Panc1 (cell line): ENCODE results near the gene SDCBP2. TPM values are rescaled to one million over a fixed set of nuclear protein-coding genes. Genes with fewer than 3 reads are reported as not detected.

Experiments
- ATAC-seq: fragments of 200-7000 bp; cut with Tn5 transposase; 2 replicates; pipeline ENCODE4 v1.9.1; 2020; ENCODE audit warnings: mild to moderate bottlenecking, moderate library complexity
- BruUV-seq: library from RNA; stranded (reverse); fragments of 400-500 nt; replicated peaks from 2 replicates; lab custom pipeline; 2021; lab: Mats Ljungman, UMichigan
- CTCF ChIA-PET: fragments of 300-600 bp; sonication (Branson Sonifier 250); formaldehyde crosslinking; loops from one replicate; lab custom pipeline; 2022; ENCODE audit warnings: antibody characterized with exemption; lab: Charles Lee
- POLR2A ChIA-PET: fragments of 300-600 bp; sonication (Branson Sonifier 250); formaldehyde crosslinking; loops from one replicate; lab custom pipeline; 2022; ENCODE audit warnings: antibody characterized with exemption; lab: Charles Lee
- DNase-seq: peaks from one replicate; pipeline ENCODE4 v3.0.0-alpha.2; 2010; ENCODE audit warnings: low read depth, low spot score
- H3K27ac ChIP-seq: 2 replicates; pipeline ENCODE4 v1.5.1; 2011; ENCODE audit warnings: mild to moderate bottlenecking, low read length, inconsistent platforms
- H3K27me3 ChIP-seq: fragments of 200-500 bp; sonication (Bioruptor generic); 2 replicates; pipeline ENCODE4 v1.6.0; 2014; ENCODE audit warnings: low read length, inconsistent platforms; ENCODE audit not compliant: control insufficient read depth, insufficient read depth
- H3K36me3 ChIP-seq: fragments of 200-500 bp; sonication (Bioruptor generic); 2 replicates; pipeline ENCODE4 v1.5.1; 2014; ENCODE audit warnings: inconsistent platforms, mild to moderate bottlenecking, low read length, moderate library complexity; ENCODE audit not compliant: control insufficient read depth, insufficient read depth
- H3K4me1 ChIP-seq: 2 replicates; pipeline ENCODE4 v1.5.1; 2011; ENCODE audit warnings: inconsistent platforms, mild to moderate bottlenecking, low read length, moderate library complexity; ENCODE audit not compliant: control insufficient read depth, insufficient read depth
- H3K4me3 ChIP-seq, 2 experiments: 2 replicates each; pipeline ENCODE4 v1.5.1; 2011 to 2012; ENCODE audit warnings: low read depth in 2 of 2, low read length in 2 of 2, mild to moderate bottlenecking in 2 of 2, inconsistent platforms in 1 of 2, moderate library complexity in 1 of 2
- H3K9me3 ChIP-seq: fragments of 200-500 bp; sonication (Bioruptor generic); 2 replicates; pipeline ENCODE4 v1.5.1; 2014; ENCODE audit warnings: low read depth, mild to moderate bottlenecking, inconsistent platforms, low read length, moderate library complexity; ENCODE audit not compliant: control insufficient read depth, insufficient read depth
- CTCF ChIP-seq: fragments of 450-650 bp; IDR thresholded peaks from 2 replicates; pipeline ENCODE4 v1.5.1; 2017; ENCODE audit warnings: mild to moderate bottlenecking
- SIN3A ChIP-seq: IDR thresholded peaks from 2 replicates; pipeline ENCODE4 v1.6.1; 2012; ENCODE audit warnings: low read depth, mild to moderate bottlenecking, low read length, moderate library complexity, borderline replicate concordance; ENCODE audit not compliant: insufficient read depth
- TCF7L2 ChIP-seq: IDR thresholded peaks from 2 replicates; pipeline ENCODE4 v1.6.1; 2011; ENCODE audit warnings: mild to moderate bottlenecking, low read depth, low read length, inconsistent platforms
- in situ Hi-C: cut with HindIII; loops from 2 replicates; pipeline ENCODE4 v1.10.0; 2016; ENCODE audit warnings: low sequenced_read_pairs, low pct_unique_long_range_greater_than_20kb
- intact Hi-C: fragments of 100-400 bp; cut with micrococcal nuclease; formaldehyde crosslinking; loops from one replicate; pipeline ENCODE4 v1.10.0; 2022; ENCODE audit not compliant: unreplicated experiment
- total RNA-seq: library from RNA; stranded (reverse); gene quantifications from one replicate; pipeline ENCODE4 v1.2.1, GENCODE V29; 2021; ENCODE audit not compliant: unreplicated experiment
- TF ChIP-seq, protein P1 (sequence below), 2 experiments: IDR thresholded peaks; 2 replicates each; pipeline ENCODE4 v1.6.1; 2011 to 2012; ENCODE audit warnings: low read depth in 2 of 2, control low read depth in 1 of 2, low read length in 1 of 2, mild to moderate bottlenecking in 1 of 2, moderate library complexity in 1 of 2; ENCODE audit not compliant: insufficient read depth in 1 of 2

SDCBP2 gene
- total RNA-seq, 1 experiment from 2014 or later: 1.8 TPM

DNA sequence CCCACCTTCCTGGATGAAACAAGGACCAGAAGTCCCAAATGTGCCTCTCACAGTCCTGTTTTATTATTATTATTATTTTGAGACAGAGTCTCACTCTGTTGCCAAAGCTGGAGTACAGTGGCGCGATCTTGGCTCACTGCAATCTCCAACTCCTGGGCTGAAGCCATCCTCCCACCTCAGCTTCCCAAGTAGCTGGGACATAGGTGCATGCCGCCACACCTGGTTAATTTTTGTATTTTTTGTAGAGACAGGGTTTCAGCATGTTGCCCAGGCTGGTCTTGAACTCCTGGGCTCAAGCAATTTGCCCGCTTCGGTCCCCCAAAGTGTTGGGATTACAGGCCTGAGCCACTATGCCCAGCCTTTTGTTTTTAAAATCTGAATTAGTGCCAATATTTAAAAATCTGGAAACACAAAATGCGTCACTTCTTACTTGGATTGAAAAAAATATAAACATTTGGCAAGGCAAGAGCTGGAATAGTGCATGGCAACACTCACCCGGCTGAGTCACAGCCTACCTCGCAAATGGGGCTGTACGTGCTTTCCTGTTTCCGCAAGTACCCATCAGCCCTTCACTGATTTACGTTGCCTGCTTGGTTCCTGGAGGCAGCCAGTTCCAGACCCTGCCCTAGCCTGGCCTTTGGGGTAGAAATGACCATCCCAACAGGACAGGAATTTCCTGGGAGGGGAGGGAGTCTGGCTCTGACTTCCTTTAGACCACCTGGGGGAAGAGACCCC is 6.3 kb downstream of the SDCBP2 start:
- no TSS peak for BruUV-seq
- Histone ChIP-seq H3K4me3 (no peak overlapping the region), H3K4me1 (peaks cover 26% of the 10 kb centered on the region), H3K27ac (no peak overlapping the region), H3K36me3 (no peaks in the 10 kb centered on the region), H3K9me3 (no peaks in the 10 kb centered on the region), H3K27me3 (no peaks in the 10 kb centered on the region)
- intact Hi-C loops: no loop called here
- TF ChIP-seq CTCF: no peak
- TF ChIP-seq, protein P1, sequence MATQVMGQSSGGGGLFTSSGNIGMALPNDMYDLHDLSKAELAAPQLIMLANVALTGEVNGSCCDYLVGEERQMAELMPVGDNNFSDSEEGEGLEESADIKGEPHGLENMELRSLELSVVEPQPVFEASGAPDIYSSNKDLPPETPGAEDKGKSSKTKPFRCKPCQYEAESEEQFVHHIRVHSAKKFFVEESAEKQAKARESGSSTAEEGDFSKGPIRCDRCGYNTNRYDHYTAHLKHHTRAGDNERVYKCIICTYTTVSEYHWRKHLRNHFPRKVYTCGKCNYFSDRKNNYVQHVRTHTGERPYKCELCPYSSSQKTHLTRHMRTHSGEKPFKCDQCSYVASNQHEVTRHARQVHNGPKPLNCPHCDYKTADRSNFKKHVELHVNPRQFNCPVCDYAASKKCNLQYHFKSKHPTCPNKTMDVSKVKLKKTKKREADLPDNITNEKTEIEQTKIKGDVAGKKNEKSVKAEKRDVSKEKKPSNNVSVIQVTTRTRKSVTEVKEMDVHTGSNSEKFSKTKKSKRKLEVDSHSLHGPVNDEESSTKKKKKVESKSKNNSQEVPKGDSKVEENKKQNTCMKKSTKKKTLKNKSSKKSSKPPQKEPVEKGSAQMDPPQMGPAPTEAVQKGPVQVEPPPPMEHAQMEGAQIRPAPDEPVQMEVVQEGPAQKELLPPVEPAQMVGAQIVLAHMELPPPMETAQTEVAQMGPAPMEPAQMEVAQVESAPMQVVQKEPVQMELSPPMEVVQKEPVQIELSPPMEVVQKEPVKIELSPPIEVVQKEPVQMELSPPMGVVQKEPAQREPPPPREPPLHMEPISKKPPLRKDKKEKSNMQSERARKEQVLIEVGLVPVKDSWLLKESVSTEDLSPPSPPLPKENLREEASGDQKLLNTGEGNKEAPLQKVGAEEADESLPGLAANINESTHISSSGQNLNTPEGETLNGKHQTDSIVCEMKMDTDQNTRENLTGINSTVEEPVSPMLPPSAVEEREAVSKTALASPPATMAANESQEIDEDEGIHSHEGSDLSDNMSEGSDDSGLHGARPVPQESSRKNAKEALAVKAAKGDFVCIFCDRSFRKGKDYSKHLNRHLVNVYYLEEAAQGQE (IDR thresholded peaks at IDR 0.05; ENCODE audit: insufficient read depth in 1 of 2, low read depth in 2 of 2, low read length in 1 of 2): no peak
- no peak for TF ChIP-seq TCF7L2
- TF ChIP-seq SIN3A: no peak
- DNase-seq (no peak), ATAC-seq (no peak)
- ChIA-PET CTCF (interaction anchor here (1.5 kb wide), 1 partner anchor 181 kb away, joined by 5 read pairs; no protein-coding TSS in a partner anchor), POLR2A (no interaction called here)
- in situ Hi-C loops: no loop called here

DNA sequence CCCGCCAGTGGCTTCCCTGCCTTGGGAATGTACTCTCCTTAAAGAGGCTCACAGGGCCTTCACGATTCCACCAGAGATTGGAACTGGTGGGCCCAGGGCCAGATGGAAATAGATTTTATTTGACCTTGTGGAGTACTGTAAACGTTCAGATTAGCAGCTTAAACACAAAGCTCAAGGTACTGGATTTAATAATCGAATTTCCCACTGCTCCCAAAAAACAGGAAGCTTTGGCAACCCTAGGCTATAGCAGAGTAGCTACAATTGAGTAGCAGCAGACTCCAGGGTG is 7.3 kb downstream of the SDCBP2 start:
- Histone ChIP-seq H3K9me3 (no peaks in the 10 kb centered on the region), H3K4me1 (peaks cover 17% of the 10 kb centered on the region), H3K27me3 (no peaks in the 10 kb centered on the region), H3K27ac (no peak overlapping the region), H3K36me3 (no peaks in the 10 kb centered on the region), H3K4me3 (no peak overlapping the region)
- intact Hi-C loops: no loop called here
- TF ChIP-seq, protein P1 (IDR thresholded peaks at IDR 0.05; ENCODE audit: insufficient read depth in 1 of 2, low read depth in 2 of 2, low read length in 1 of 2): no peak
- ATAC-seq (no peak), DNase-seq (no peak)
- CTCF ChIA-PET: no interaction called here
- no TSS peak for BruUV-seq
- POLR2A ChIA-PET: no interaction called here
- in situ Hi-C loops: no loop called here
